Measurements from ENCODE around the gene JPT2.
"Not testable (repeated sequence)": the region's sequence is repeated elsewhere in the genome, so short reads cannot be mapped to it uniquely, and the experiment has no call there.

The JPT2 gene

GRCh38 chr16:1677339-1677738 is 740 bp upstream of the JPT2 start:
- DNase-seq = no peak

GRCh38 chr16:1678500-1679098 is 520 bp downstream of the JPT2 start:
- no peak for DNase-seq

GRCh38 chr16:1680361-1680760 is 2.3 kb downstream of the JPT2 start:
- no peak for DNase-seq

- DNase-seq = no peak
Observed at GRCh38 chr16:1681032-1681431, 3.0 kb downstream of the JPT2 start.

- DNase-seq = no peak
Observed at GRCh38 chr16:1687427-1688316, 9.6 kb downstream of the JPT2 start.

- DNase-seq = no peak
Observed at GRCh38 chr16:1688807-1689560, 10.9 kb downstream of the JPT2 start.

- DNase-seq = no peak
Observed at GRCh38 chr16:1689853-1690252, 11.8 kb downstream of the JPT2 start.

- no peak for DNase-seq
Observed at GRCh38 chr16:1690810-1691209, 12.7 kb downstream of the JPT2 start.

GRCh38 chr16:1691276-1691675 is 13.2 kb downstream of the JPT2 start:
- no peak for DNase-seq

GRCh38 chr16:1691956-1692355 is 13.9 kb downstream of the JPT2 start:
- DNase-seq = no peak

GRCh38 chr16:1696863-1697262 is 18.8 kb downstream of the JPT2 start:
- DNase-seq = no peak

- no peak for DNase-seq
Observed at GRCh38 chr16:1698680-1699079, 20.6 kb downstream of the JPT2 start.

- DNase-seq = no peak
Observed at GRCh38 chr16:1700246-1700645, 22.2 kb downstream of the JPT2 start.

- DNase-seq = no peak
Observed at GRCh38 chr16:1701216-1701878, 23.3 kb downstream of the JPT2 start.

GRCh38 chr16:1705324-1705687 is 27.2 kb downstream of the JPT2 start:
- DNase-seq = not testable (repeated sequence)

GRCh38 chr16:1705688-1706385 is 27.8 kb downstream of the JPT2 start, which contains the start of gene MAPK8IP3:
MAPK8IP3 (plus strand) TSS chr16:1706195; CDS start chr16:1706340, 145 bp downstream.
- DNase-seq = peak; percentile 67

GRCh38 chr16:1706386-1707192 is 28.5 kb downstream of the JPT2 start:
- DNase-seq = no peak

GRCh38 chr16:1707193-1707790 is 29.2 kb downstream of the JPT2 start:
- DNase-seq = no peak

- DNase-seq = no peak
Observed at GRCh38 chr16:1708083-1708767, 30.1 kb downstream of the JPT2 start.

- no peak for DNase-seq
Observed at GRCh38 chr16:1708768-1709180, 30.7 kb downstream of the JPT2 start.

GRCh38 chr16:1709356-1709755 is 31.3 kb downstream of the JPT2 start:
- no peak for DNase-seq

All from NCI-H446 treated with DMSO at 0.1 percent for 48 hours (cell line).